Adrenal gland (tissue), 12 donors: ENCODE results near the gene KRTAP5-5. TPM values are rescaled to one million over a fixed set of nuclear protein-coding genes. Genes with fewer than 3 reads are reported as not detected.
"Not testable (repeated sequence)": the region's sequence is repeated elsewhere in the genome, so short reads cannot be mapped to it uniquely, and the experiment has no call there.

ENCODE experiments used
- DNase-seq, 7 donors: peaks; one replicate each; pipeline ENCODE4 v3.0.0-alpha.2; 2019 to 2020
- H3K27ac ChIP-seq, 5 donors: fragments of 200-600 bp; sonication (generic) in 4 of 5; 1 replicate in 3 of 5; 2 replicates in 2 of 5; pipeline versions ENCODE4 v1.5.1 to v1.8.0; 2016 to 2020; ENCODE audit warnings: mild to moderate bottlenecking in 1 of 5
- H3K27me3 ChIP-seq: fragments of 200-600 bp; 2 replicates; pipeline ENCODE4 v1.8.0; 2021
- H3K36me3 ChIP-seq, 2 donors: fragments of 200-600 bp; replicated peaks in 1 of 2; 1 replicate in 1 of 2; 2 replicates in 1 of 2; pipeline versions ENCODE4 v1.5.1 to v1.8.0; 2018 to 2022
- H3K4me1 ChIP-seq, 2 donors: fragments of 200-600 bp; replicated peaks in 1 of 2; 1 replicate in 1 of 2; 2 replicates in 1 of 2; pipeline versions ENCODE4 v1.5.1 to v1.8.0; 2018 to 2021
- H3K4me3 ChIP-seq, 4 donors: fragments of 200-600 bp; sonication (generic) in 3 of 4; one replicate each; pipeline ENCODE4 v1.5.1; 2016 to 2018
- H3K9me3 ChIP-seq, 3 donors: fragments of 200-600 bp; sonication (generic) in 1 of 3; replicated peaks in 1 of 3; 1 replicate in 2 of 3; 2 replicates in 1 of 3; pipeline versions ENCODE4 v1.5.1 to v1.8.0; 2016 to 2021
- CTCF ChIP-seq, 6 experiments: fragments of 450-650 bp in 4 of 6; fragments of 200-600 bp in 2 of 6; sonication (generic) in 1 of 6; IDR thresholded peaks; 1 replicate in 5 of 6; 2 replicates in 1 of 6; pipeline versions ENCODE4 v1.5.1 to v1.8.0; 2016 to 2021; ENCODE audit warnings: antibody characterized with exemption in 6 of 6, mild to moderate bottlenecking in 2 of 6, moderate library complexity in 1 of 6
- POLR2A ChIP-seq, 2 donors: fragments of 450-650 bp; IDR thresholded peaks; one replicate each; pipeline ENCODE4 v1.6.1; 2017; ENCODE audit warnings: antibody characterized with exemption in 2 of 2, mild to moderate bottlenecking in 2 of 2, moderate library complexity in 1 of 2
- WGBS, 4 donors: extraction: QIAGEN DNeasy Blood & Tissue Kit in 2 of 4; methylation state at CpG; one replicate each; pipeline versions ENCODE4 v1.1.5 to v1.1.7; 2013 to 2017; 5-methylcytosine and 5-hydroxymethylcytosine counted together
- intact Hi-C, 2 donors: fragments of 100-400 bp; cut with DNase I; formaldehyde crosslinking; loops; one replicate each; pipeline versions ENCODE4 v1.14.1 to v1.15.0; 2022 to 2023
- polyA plus RNA-seq, 3 donors: library from polyadenylated mRNA; stranded (reverse); fragments of 200-250 nt in 2 of 3; fragments of 350-450 nt in 1 of 3; fragmentation: Illumina TruSeq in 1 of 3; extraction: RNeasy Lipid Tissue Mini Kit (QIAGEN cat#74804) in 1 of 3; gene quantifications; one replicate each; pipeline ENCODE4 v1.2.3, GENCODE V29; 2013 to 2014
- total RNA-seq, 9 donors: library from RNA; depleted of rRNA in 4 of 9; stranded (reverse); fragments of >200 nt in 4 of 9; fragments of 120-200 nt in 1 of 9; fragmentation: NEBNext Ultra II Directional in 1 of 9; extraction: Animal tissue kit (Norgen Biotek cat#: 25700) in 1 of 9; gene quantifications; one replicate each; pipeline versions ENCODE4 v1.1.0 to v1.2.4, GENCODE V29; 2013 to 2023
- donor health status: healthy with polysubstance abuse.
- donor health status: Bipolar disorder and iron deficiency.
- donor health status: DM: yes; HTN: yes; CAD: no.
- donor health status: DM: no; HTN: no; CAD: no.
- donor health status: DM: no; HTN: no; CAD: no.
- donor health status: DM: yes; HTN: yes; CAD: no.

Gene KRTAP5-5
- total and polyA plus RNA-seq, 12 donors, result not detected

- H3K36me3 ChIP-seq, result no peaks in the 10 kb centered on the region
- no peak for TF ChIP-seq CTCF (IDR thresholded peaks at IDR 0.05)
- no peak for TF ChIP-seq POLR2A (IDR thresholded peaks at IDR 0.05)
- H3K4me1 ChIP-seq, result no peaks in the 10 kb centered on the region
- 74 to 85% (median 82%) methylated on average over 23 to 24 of the region's 24 CpGs for WGBS, 4 donors
- no peaks in the 10 kb centered on the region for H3K9me3 ChIP-seq
- intact Hi-C loops, result no loop called here
- DNase-seq, result peak in 1 of 7 donors; percentile 23
- H3K27ac ChIP-seq, result no peak overlapping the region
- H3K4me3 ChIP-seq, result no peak overlapping the region
- H3K27me3 ChIP-seq, result peaks cover 1% of the 10 kb centered on the region
Measured at GRCh38 chr11:1660111-1660867, 30.7 kb downstream of the KRTAP5-5 start.

- H3K4me3 ChIP-seq, DNase-seq, H3K9me3 ChIP-seq, H3K4me1 ChIP-seq, H3K36me3 ChIP-seq, intact Hi-C loops, H3K27ac ChIP-seq, H3K27me3 ChIP-seq: not testable (repeated sequence)
- 69 to 89% (median 78%) methylated on average over 3 to 20 of the region's 25 CpGs for whole genome bisulfite sequencing, 4 donors
Measured at GRCh38 chr11:1661454-1662269, 32.1 kb downstream of the KRTAP5-5 start.

GRCh38 chr11:1662699-1663283 is 33.2 kb downstream of the KRTAP5-5 start:
- peak in 1 of 7 donors; percentile 24 for DNase-seq
- WGBS, 4 donors, result 65 to 78% (median 71%) methylated on average over 9 to 18 of the region's 18 CpGs
- intact Hi-C loops, H3K4me3 ChIP-seq, H3K36me3 ChIP-seq, H3K9me3 ChIP-seq, H3K27me3 ChIP-seq, H3K27ac ChIP-seq, H3K4me1 ChIP-seq: not testable (repeated sequence)

- H3K27me3 ChIP-seq, result peaks cover 4% of the 10 kb centered on the region
- no peaks in the 10 kb centered on the region for H3K36me3 ChIP-seq
- intact Hi-C loops, result no loop called here
- H3K4me1 ChIP-seq, result no peaks in the 10 kb centered on the region
- H3K4me3 ChIP-seq, result no peak overlapping the region
- DNase-seq, result peak in 1 of 7 donors; percentile 21
- no peak overlapping the region for H3K27ac ChIP-seq
- TF ChIP-seq CTCF (IDR thresholded peaks at IDR 0.05) (no peak), POLR2A (IDR thresholded peaks at IDR 0.05) (no peak)
- no peaks in the 10 kb centered on the region for H3K9me3 ChIP-seq
- WGBS, 4 donors, result 40 to 90% (median 85%) methylated on average over 1 to 5 of the region's 8 CpGs
Measured at GRCh38 chr11:1665313-1665712, 35.7 kb downstream of the KRTAP5-5 start.
